ENCODE data around the gene RAB11FIP4. TPM values are rescaled to one million over a fixed set of nuclear protein-coding genes. Genes with fewer than 3 reads are reported as not detected.

The RAB11FIP4 gene
- total and polyA plus RNA-seq, 2 experiments from 2014 or later, result 8.8 to 23.4 TPM

- no peak for DNase-seq (ENCODE audit: low read depth in 1 of 2, low spot score in 1 of 2)
- H3K36me3 ChIP-seq, result no peaks in the 10 kb centered on the region
- H3K9me3 ChIP-seq (ENCODE audit: low read depth), result no peaks in the 10 kb centered on the region
- H3K27me3 ChIP-seq, result no peaks in the 10 kb centered on the region
- TF ChIP-seq, protein P1, sequence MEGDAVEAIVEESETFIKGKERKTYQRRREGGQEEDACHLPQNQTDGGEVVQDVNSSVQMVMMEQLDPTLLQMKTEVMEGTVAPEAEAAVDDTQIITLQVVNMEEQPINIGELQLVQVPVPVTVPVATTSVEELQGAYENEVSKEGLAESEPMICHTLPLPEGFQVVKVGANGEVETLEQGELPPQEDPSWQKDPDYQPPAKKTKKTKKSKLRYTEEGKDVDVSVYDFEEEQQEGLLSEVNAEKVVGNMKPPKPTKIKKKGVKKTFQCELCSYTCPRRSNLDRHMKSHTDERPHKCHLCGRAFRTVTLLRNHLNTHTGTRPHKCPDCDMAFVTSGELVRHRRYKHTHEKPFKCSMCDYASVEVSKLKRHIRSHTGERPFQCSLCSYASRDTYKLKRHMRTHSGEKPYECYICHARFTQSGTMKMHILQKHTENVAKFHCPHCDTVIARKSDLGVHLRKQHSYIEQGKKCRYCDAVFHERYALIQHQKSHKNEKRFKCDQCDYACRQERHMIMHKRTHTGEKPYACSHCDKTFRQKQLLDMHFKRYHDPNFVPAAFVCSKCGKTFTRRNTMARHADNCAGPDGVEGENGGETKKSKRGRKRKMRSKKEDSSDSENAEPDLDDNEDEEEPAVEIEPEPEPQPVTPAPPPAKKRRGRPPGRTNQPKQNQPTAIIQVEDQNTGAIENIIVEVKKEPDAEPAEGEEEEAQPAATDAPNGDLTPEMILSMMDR (IDR thresholded peaks at IDR 0.05; ENCODE audit: low read depth, low read length), result no peak
- H3K4me1 ChIP-seq (ENCODE audit: low read depth), result no peaks in the 10 kb centered on the region
- no peak overlapping the region for H3K27ac ChIP-seq
- no peak overlapping the region for H3K4me3 ChIP-seq
Observed at GRCh38 chr17:31532526-31532925, 141.1 kb downstream of the RAB11FIP4 start.

DNA sequence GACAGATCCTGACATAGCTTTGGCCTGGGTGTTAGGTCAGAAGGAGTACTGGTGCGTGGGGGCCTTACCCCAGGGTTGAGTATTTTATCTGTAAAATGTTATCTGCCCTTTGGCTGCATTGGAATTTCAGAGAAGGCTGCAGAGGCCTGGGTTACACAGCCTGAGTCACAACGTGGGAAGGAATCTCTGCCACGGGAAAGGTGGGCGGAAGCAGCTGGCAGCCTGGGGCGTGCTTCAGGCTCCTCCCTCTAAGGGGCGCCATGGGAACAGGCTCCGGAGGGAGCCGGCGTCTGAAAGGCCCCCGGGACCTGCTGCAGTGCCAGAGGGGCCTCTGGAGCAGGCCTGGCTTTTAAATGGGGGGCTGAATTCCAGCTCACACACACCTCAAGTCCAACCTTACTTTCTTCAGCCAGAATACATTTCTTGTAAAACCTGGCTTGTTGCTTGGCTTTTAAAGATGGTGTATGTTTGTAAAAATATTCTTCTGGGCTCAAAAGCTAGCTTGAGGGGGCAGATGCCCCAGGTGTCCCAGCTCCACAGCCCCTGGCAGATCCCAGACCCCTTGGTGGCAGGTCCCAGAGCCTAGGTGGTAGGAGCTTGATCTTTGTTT lies 142.2 kb downstream of the RAB11FIP4 start:
- peak; percentile 59 to 79 for DNase-seq (ENCODE audit: low read depth in 1 of 2, low spot score in 1 of 2)
- H3K27ac ChIP-seq, result no peak overlapping the region
- H3K4me1 ChIP-seq (ENCODE audit: low read depth), result no peaks in the 10 kb centered on the region
- H3K9me3 ChIP-seq (ENCODE audit: low read depth), result no peaks in the 10 kb centered on the region
- no peak overlapping the region for H3K4me3 ChIP-seq
- TF ChIP-seq, protein P1 (IDR thresholded peaks at IDR 0.05; ENCODE audit: low read depth, low read length), result peak; percentile 30
- H3K27me3 ChIP-seq, result no peaks in the 10 kb centered on the region
- H3K36me3 ChIP-seq, result no peaks in the 10 kb centered on the region

GRCh38 chr17:31534223-31534888 lies 142.9 kb downstream of the RAB11FIP4 start:
- no peaks in the 10 kb centered on the region for H3K27me3 ChIP-seq
- peak in 1 of 2 donors; percentile 29 for DNase-seq (ENCODE audit: low read depth in 1 of 2, low spot score in 1 of 2)
- no peaks in the 10 kb centered on the region for H3K36me3 ChIP-seq
- H3K9me3 ChIP-seq (ENCODE audit: low read depth), result no peaks in the 10 kb centered on the region
- H3K4me3 ChIP-seq, result no peak overlapping the region
- TF ChIP-seq, protein P1 (IDR thresholded peaks at IDR 0.05; ENCODE audit: low read depth, low read length), result no peak
- H3K4me1 ChIP-seq (ENCODE audit: low read depth), result no peaks in the 10 kb centered on the region
- H3K27ac ChIP-seq, result no peak overlapping the region

- Histone ChIP-seq H3K4me1 (ENCODE audit: low read depth) (no peaks in the 10 kb centered on the region), H3K9me3 (ENCODE audit: low read depth) (no peaks in the 10 kb centered on the region), H3K4me3 (no peak overlapping the region), H3K27ac (no peak overlapping the region), H3K27me3 (no peaks in the 10 kb centered on the region), H3K36me3 (no peaks in the 10 kb centered on the region)
- TF ChIP-seq, protein P1 (IDR thresholded peaks at IDR 0.05; ENCODE audit: low read depth, low read length), result no peak
- DNase-seq (ENCODE audit: low read depth in 1 of 2, low spot score in 1 of 2), result no peak
Observed at GRCh38 chr17:31535581-31535981, 144.1 kb downstream of the RAB11FIP4 start.

GRCh38 chr17:31536451-31536850 lies 145.0 kb downstream of the RAB11FIP4 start:
- DNase-seq (ENCODE audit: low read depth in 1 of 2, low spot score in 1 of 2), result no peak
- TF ChIP-seq, protein P1 (IDR thresholded peaks at IDR 0.05; ENCODE audit: low read depth, low read length), result no peak
- Histone ChIP-seq H3K27me3 (no peaks in the 10 kb centered on the region), H3K36me3 (no peaks in the 10 kb centered on the region), H3K27ac (no peak overlapping the region), H3K9me3 (ENCODE audit: low read depth) (no peaks in the 10 kb centered on the region), H3K4me3 (no peak overlapping the region), H3K4me1 (ENCODE audit: low read depth) (no peaks in the 10 kb centered on the region)

Data from cardiac muscle cell (in vitro differentiated cells and primary cell).